Liver (tissue), 9 donors: Measurements from ENCODE around the gene TFPI. TPM values are rescaled to one million over a fixed set of nuclear protein-coding genes. Genes with fewer than 3 reads are reported as not detected.

Experiments
- DNase-seq: peaks from one replicate; pipeline ENCODE4 v3.0.0-alpha.2; 2017; ENCODE audit warnings: low spot score
- H3K27ac ChIP-seq, 2 donors: one replicate each; pipeline ENCODE4 v1.7.0; 2013; ENCODE audit warnings: inconsistent platforms in 2 of 2, low read length in 2 of 2, control low read depth in 1 of 2, low read depth in 1 of 2, mild to moderate bottlenecking in 1 of 2
- H3K27me3 ChIP-seq, 4 donors: one replicate each; pipeline versions ENCODE4 v1.6.1 to v1.7.0; 2013; ENCODE audit warnings: low read length in 3 of 4, inconsistent platforms in 1 of 4, mild to moderate bottlenecking in 1 of 4, moderate library complexity in 1 of 4; ENCODE audit not compliant: control insufficient read depth in 4 of 4, insufficient read depth in 4 of 4
- H3K36me3 ChIP-seq, 4 donors: one replicate each; pipeline versions ENCODE4 v1.6.1 to v1.7.0; 2013; ENCODE audit warnings: low read length in 3 of 4, mild to moderate bottlenecking in 3 of 4, low read depth in 1 of 4, moderate library complexity in 1 of 4; ENCODE audit not compliant: control insufficient read depth in 4 of 4, insufficient read depth in 3 of 4
- H3K4me1 ChIP-seq, 4 donors: one replicate each; pipeline versions ENCODE4 v1.6.1 to v1.7.0; 2013; ENCODE audit warnings: low read length in 3 of 4, mild to moderate bottlenecking in 3 of 4, moderate library complexity in 1 of 4; ENCODE audit not compliant: control insufficient read depth in 4 of 4, insufficient read depth in 4 of 4
- H3K4me3 ChIP-seq, 3 donors: one replicate each; pipeline versions ENCODE4 v1.6.1 to v1.7.0; 2013; ENCODE audit warnings: low read length in 3 of 3, control low read depth in 1 of 3, low read depth in 1 of 3, mild to moderate bottlenecking in 1 of 3
- H3K9ac ChIP-seq, 2 donors: one replicate each; pipeline ENCODE4 v1.7.0; 2013; ENCODE audit warnings: low read length in 2 of 2, mild to moderate bottlenecking in 2 of 2, moderate library complexity in 2 of 2, control low read depth in 1 of 2, low read depth in 1 of 2
- H3K9me3 ChIP-seq, 4 donors: one replicate each; pipeline versions ENCODE4 v1.6.1 to v1.7.0; 2013; ENCODE audit warnings: low read length in 3 of 4; ENCODE audit not compliant: control insufficient read depth in 4 of 4
- ATF3 ChIP-seq: IDR thresholded peaks from 2 replicates; pipeline ENCODE4 v1.6.1; 2016; ENCODE audit warnings: antibody characterized with exemption
- CTCF ChIP-seq: fragments of 150-350 bp; IDR thresholded peaks from 2 replicates; pipeline ENCODE4 v1.5.1; 2017; ENCODE audit warnings: improper control_type of control experiment, low read depth, low read length; ENCODE audit not compliant: missing input control
- EGR1 ChIP-seq, 2 donors: IDR thresholded peaks; 2 replicates each; pipeline ENCODE4 v1.6.1; 2016 to 2018; ENCODE audit warnings: antibody characterized with exemption in 2 of 2, low read depth in 2 of 2
- FOXA2 ChIP-seq: IDR thresholded peaks from 2 replicates; pipeline ENCODE4 v1.6.1; 2016; ENCODE audit warnings: antibody characterized with exemption
- GABPA ChIP-seq, 2 donors: IDR thresholded peaks in 1 of 2; conservative IDR thresholded peaks in 1 of 2; 2 replicates each; pipeline ENCODE4 v1.6.1; 2016; ENCODE audit warnings: antibody characterized with exemption in 2 of 2, mild to moderate bottlenecking in 1 of 2, moderate library complexity in 1 of 2
- HNF4A ChIP-seq, 2 donors: conservative IDR thresholded peaks; 2 replicates each; pipeline ENCODE4 v1.6.1; 2016; ENCODE audit warnings: antibody characterized with exemption in 2 of 2, mild to moderate bottlenecking in 2 of 2
- MAX ChIP-seq: IDR thresholded peaks from 2 replicates; pipeline ENCODE4 v1.6.1; 2016; ENCODE audit warnings: antibody characterized with exemption
- NR2F2 ChIP-seq: IDR thresholded peaks from 2 replicates; pipeline ENCODE4 v1.6.1; 2016; ENCODE audit warnings: antibody characterized with exemption
- RAD21 ChIP-seq, 2 donors: IDR thresholded peaks; 2 replicates each; pipeline ENCODE4 v1.6.1; 2016; ENCODE audit warnings: antibody characterized with exemption in 2 of 2, mild to moderate bottlenecking in 2 of 2
- REST ChIP-seq: IDR thresholded peaks from 2 replicates; pipeline ENCODE4 v1.6.1; 2016; ENCODE audit warnings: antibody characterized with exemption, mild to moderate bottlenecking
- RXRA ChIP-seq, 2 donors: IDR thresholded peaks; 2 replicates each; pipeline ENCODE4 v1.6.1; 2017 to 2018; ENCODE audit warnings: antibody characterized with exemption in 2 of 2, mild to moderate bottlenecking in 1 of 2
- SP1 ChIP-seq: IDR thresholded peaks from 2 replicates; pipeline ENCODE4 v1.6.1; 2018; ENCODE audit warnings: antibody characterized with exemption, mild to moderate bottlenecking
- TAF1 ChIP-seq: conservative IDR thresholded peaks from 2 replicates; pipeline ENCODE4 v1.6.1; 2016; ENCODE audit warnings: antibody characterized with exemption, mild to moderate bottlenecking
- ZBTB33 ChIP-seq: IDR thresholded peaks from 2 replicates; pipeline ENCODE4 v1.6.1; 2016; ENCODE audit warnings: antibody characterized with exemption
- WGBS: extraction: QIAGEN DNeasy Blood & Tissue Kit; methylation state at CpG from one replicate; pipeline ENCODE4 v1.1.7; 2013; 5-methylcytosine and 5-hydroxymethylcytosine counted together
- polyA plus RNA-seq, 2 donors: library from polyadenylated mRNA; stranded (reverse) in 1 of 2; unstranded in 1 of 2; fragments of 200-250 nt in 1 of 2; fragments of >200 nt in 1 of 2; fragmentation: Nextera tagmentation in 1 of 2; extraction: Ambion mirVana in 1 of 2; gene quantifications; one replicate each; pipeline versions ENCODE4 v1.2.1 to v1.2.3, GENCODE V29; 2013 to 2015
- total RNA-seq, 2 donors: library from RNA; depleted of rRNA; stranded (reverse); fragments of >200 nt; gene quantifications; one replicate each; pipeline ENCODE4 v1.2.3, GENCODE V29; 2014
- donor health status: healthy.
- donor health status: healthy.
- donor health status: healthy.
- donor health status: healthy.
- donor health status: healthy.

Gene TFPI
- total and polyA plus RNA-seq, 4 donors = 55.8 to 211 (median 130) TPM

GRCh38 chr2:187502467-187502866 is 51.8 kb downstream of the TFPI start:
- no peak overlapping the region for H3K9ac ChIP-seq
- H3K27ac ChIP-seq = peak overlapping the region; percentile 2 to 58
- no peak for DNase-seq
- WGBS = 73% methylated on average over 2 of the region's 2 CpGs
- peaks cover 0 to 12% (median 5%) of the 10 kb centered on the region in 4 donors for H3K4me1 ChIP-seq
- H3K9me3 ChIP-seq = peaks cover 0 to 1% (median 0%) of the 10 kb centered on the region in 4 donors
- H3K4me3 ChIP-seq = no peak overlapping the region
- peaks cover 0 to 3% (median 0%) of the 10 kb centered on the region in 4 donors for H3K36me3 ChIP-seq
- TF ChIP-seq TAF1 (no peak), CTCF (no peak), NR2F2 (no peak), MAX (no peak), SP1 (no peak), GABPA (IDR thresholded peaks at IDR 0.05 in 1 of 2, conservative IDR thresholded peaks at IDR 0.05 in 1 of 2) (no peak), FOXA2 (no peak)
- no peaks in the 10 kb centered on the region for H3K27me3 ChIP-seq

- 63% methylated on average over 7 of the region's 7 CpGs for WGBS
- Histone ChIP-seq H3K36me3 (peaks cover 0 to 10% (median 7%) of the 10 kb centered on the region in 4 donors), H3K9me3 (no peaks in the 10 kb centered on the region), H3K27ac (peak overlapping the region; percentile 2 to 36), H3K27me3 (no peaks in the 10 kb centered on the region), H3K4me3 (no peak overlapping the region), H3K9ac (no peak overlapping the region), H3K4me1 (peaks cover 0 to 12% (median 5%) of the 10 kb centered on the region in 4 donors)
- DNase-seq = no peak
- TF ChIP-seq ATF3 = no peak
- peak in 1 of 2 donors; percentile 37 for TF ChIP-seq RAD21 (IDR thresholded peaks at IDR 0.05)
- no peak for TF ChIP-seq ZBTB33
- no peak for TF ChIP-seq TAF1
- no peak for TF ChIP-seq SP1
- peak; percentile 20 to 45 for TF ChIP-seq HNF4A (conservative IDR thresholded peaks at IDR 0.05)
- no peak for TF ChIP-seq RXRA (IDR thresholded peaks at IDR 0.05)
- no peak for TF ChIP-seq EGR1 (IDR thresholded peaks at IDR 0.05; ENCODE audit: low read depth in 2 of 2)
- TF ChIP-seq FOXA2 = no peak
- no peak for TF ChIP-seq CTCF
- TF ChIP-seq REST = no peak
These were observed 53.5 kb downstream of the TFPI start for GRCh38 chr2:187500585-187501359.
